ENCODE results near the gene MBD4. TPM values are rescaled to one million over a fixed set of nuclear protein-coding genes. Genes with fewer than 3 reads are reported as not detected.
"Not testable (repeated sequence)": the region's sequence is repeated elsewhere in the genome, so short reads cannot be mapped to it uniquely, and the experiment has no call there.

Gene MBD4
- total RNA-seq, 1 donor from 2014 or later, result 15.9 TPM

DNA sequence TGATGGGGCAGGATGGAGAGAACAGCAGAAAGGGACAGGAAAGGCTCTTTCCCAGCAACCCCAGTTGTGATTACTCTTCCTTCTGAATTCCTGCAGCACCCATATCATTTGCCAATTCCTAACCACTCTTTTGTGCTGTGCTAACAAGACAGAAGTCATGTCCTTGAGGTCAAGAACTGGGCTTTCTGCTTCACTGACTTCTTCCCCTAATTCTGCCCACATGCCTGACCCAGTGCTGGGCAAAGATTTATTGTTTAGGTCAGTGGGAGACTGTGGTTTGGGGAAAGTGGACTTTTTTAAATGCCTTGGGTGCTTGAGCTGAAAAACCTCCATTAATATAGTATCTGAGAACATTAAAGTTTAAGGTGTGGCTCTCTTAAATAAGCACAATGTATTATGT lies 7.1 kb downstream of the MBD4 start:
- no peak for DNase-seq (ENCODE audit: low read depth)

DNA sequence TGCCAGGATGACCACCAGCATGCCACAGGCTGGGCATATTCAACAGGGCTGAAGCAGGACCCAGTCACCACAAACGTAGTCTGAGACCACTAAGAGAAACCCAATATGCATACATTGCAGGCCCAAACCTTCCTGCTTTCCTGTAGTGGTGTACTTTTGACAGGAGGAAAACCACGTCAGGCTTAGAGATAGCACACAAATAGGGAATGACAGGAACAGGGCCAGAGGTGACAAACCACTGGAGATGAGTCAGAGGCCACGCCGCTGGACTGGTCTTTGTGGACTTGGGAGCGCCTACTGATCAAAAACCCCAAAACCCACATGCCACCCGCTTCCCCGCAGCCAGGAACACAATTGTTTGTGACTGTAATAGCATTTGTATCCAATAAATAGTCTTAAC lies 7.7 kb downstream of the MBD4 start:
- peak; percentile 99 for DNase-seq (ENCODE audit: low read depth)

- no peak for DNase-seq (ENCODE audit: low read depth)
Measured at GRCh38 chr3:129429602-129430001, 10.1 kb downstream of the MBD4 start.

DNA sequence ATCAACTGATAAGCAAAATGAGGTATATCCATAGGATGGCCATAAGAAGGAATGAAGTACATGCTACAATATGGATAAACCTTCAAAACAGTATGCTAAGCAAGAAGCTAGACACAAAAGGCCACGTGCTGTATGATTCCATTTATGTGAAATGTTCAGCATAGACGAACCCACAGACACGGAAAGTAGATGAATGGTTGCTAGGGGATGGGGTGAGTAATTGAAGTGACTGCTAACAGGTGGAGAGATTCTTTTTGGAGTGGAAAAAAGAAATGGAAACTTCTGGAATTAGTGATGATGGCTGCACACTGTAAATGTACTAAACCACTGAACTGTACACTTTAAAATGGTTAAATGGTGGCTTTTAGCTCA lies 10.7 kb downstream of the MBD4 start:
- peak; percentile 60 for DNase-seq (ENCODE audit: low read depth)

- DNase-seq (ENCODE audit: low read depth), result peak; percentile 92
Measured at GRCh38 chr3:129428376-129429079, 11.2 kb downstream of the MBD4 start, which contains the start of gene EFCAB12. EFCAB12 (minus strand) TSS chr3:129428636; CDS start chr3:129428488, 148 bp downstream.

- DNase-seq (ENCODE audit: low read depth), result no peak
Measured at GRCh38 chr3:129428007-129428375, 11.8 kb downstream of the MBD4 start.

DNA sequence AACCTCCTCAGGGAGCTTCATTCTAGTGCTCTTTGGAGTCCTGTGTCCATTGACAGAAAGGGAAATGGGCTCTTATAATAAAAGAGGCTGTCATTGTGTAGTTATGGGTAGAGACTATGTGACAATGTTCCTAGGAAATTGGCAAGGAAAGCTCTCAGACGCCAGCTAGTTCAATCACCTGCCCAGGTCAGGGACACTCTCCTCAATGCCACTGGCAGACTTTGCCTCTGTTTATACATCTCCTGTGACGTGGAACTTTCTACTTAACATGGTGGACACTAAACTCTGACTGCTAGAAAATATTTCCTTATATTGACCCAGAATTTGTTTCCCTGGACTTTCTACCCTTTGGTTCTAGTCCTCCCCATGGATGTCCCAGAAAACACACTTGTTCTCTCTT lies 14.1 kb downstream of the MBD4 start:
- DNase-seq (ENCODE audit: low read depth), result no peak

- no peak for DNase-seq (ENCODE audit: low read depth)
Measured at GRCh38 chr3:129425213-129425612, 14.5 kb downstream of the MBD4 start.

- no peak for DNase-seq (ENCODE audit: low read depth)
Measured at GRCh38 chr3:129424185-129424841, 15.4 kb downstream of the MBD4 start.

DNA sequence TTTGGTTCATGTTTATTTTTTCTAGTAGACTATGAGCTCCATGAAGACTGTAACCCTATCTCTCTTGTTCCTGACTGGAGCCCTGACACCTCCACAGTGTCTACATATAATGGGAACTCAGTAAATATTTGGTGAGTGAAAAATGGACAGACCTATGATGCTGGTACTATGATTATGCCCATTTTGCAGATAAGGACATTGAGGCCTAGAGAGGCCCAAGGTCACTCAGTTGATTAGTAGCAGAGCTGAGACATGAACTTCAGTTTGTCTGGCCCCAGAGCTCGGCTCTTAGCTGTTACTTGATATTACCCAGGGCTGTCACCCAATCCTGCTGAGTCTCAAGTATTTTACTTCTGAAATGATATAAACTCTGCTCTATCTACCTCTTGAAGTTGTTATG lies 16.9 kb downstream of the MBD4 start:
- no peak for DNase-seq (ENCODE audit: low read depth)

DNA sequence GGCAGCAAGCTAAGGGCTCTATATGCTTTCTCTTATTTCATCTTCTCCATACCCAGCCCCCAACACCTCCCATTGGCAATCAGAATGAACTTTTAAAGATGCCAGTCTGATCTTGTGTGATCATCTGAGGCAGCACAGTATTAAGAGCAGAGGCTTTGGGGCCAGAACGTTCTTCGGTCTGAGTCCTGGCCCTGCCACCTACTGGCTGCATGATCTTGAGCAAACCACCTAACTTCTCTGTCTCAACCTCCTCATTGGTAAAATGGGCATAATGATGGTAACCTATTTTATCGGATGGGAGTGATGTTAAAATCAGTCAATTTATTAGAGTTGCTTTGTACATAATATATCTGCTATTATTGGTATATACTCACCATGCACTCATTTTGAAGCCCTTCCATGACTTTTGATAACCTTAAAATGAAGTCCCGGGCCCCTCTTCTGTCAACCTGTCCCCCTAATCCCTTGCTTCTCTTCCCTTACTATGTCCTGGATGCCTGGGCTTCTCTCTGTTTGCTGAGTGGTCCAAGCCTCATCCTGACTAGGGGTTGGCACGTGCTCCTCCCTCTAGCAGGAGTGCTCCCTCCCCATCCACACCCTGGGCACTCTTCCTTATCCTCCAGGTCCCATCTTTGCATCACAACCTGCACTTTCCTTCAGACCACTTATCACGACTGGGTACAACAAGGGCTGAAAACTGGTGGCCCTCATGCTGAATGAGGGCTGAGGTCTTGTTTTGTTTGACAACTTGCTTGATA lies 17.6 kb downstream of the MBD4 start:
- no peak for DNase-seq (ENCODE audit: low read depth)

DNA sequence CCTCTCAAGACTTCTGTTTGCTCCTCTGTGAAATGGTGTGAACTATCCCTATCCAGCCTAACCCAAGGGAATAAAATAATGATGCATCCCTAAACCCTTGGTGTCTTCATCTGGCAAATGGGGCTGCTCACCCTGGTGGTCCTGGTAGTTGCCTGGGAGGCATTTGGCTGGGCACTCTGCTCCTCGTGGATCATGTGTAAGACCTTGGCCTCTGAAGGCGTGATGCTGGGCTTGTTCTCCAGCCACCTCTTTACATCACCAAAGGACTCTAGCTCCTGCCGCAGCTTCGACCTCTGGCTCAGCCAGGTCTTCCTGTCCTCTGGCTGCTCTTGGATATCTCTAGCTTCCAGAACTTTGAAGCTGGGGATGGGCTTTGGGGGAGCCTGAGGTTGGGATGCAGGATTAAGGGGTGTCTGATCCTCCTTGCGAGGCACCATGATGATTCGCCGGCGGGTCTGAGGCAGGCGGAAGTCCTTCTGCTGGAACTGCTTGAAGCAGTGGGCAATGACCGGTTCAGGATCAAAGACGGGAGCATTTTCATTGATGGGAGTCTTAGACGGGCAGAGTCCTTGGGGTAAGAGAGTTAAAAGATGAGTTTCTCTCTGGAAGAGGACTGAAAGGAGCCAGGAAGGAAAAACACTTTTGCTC lies 18.4 kb downstream of the MBD4 start:
- no peak for DNase-seq (ENCODE audit: low read depth)

DNA sequence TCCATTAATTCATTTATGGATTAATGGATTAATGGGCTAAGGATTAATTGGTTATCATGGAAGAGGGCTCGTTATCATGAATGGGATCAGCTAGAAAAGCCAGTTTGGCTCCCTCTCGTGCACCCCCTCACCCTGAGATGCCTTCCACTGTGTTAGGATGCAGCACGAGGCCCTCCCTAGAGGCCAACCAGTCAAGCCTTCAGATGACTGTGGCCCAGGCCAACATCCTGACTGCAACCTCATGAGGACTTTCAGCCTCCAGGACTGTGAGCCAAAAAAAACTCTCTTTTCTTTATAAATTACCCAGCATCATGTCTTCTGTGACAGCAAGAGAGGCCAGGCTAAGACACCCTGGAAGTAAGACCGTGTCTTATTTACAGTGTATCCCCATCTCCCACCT lies 20.3 kb downstream of the MBD4 start:
- no peak for DNase-seq (ENCODE audit: low read depth)

DNA sequence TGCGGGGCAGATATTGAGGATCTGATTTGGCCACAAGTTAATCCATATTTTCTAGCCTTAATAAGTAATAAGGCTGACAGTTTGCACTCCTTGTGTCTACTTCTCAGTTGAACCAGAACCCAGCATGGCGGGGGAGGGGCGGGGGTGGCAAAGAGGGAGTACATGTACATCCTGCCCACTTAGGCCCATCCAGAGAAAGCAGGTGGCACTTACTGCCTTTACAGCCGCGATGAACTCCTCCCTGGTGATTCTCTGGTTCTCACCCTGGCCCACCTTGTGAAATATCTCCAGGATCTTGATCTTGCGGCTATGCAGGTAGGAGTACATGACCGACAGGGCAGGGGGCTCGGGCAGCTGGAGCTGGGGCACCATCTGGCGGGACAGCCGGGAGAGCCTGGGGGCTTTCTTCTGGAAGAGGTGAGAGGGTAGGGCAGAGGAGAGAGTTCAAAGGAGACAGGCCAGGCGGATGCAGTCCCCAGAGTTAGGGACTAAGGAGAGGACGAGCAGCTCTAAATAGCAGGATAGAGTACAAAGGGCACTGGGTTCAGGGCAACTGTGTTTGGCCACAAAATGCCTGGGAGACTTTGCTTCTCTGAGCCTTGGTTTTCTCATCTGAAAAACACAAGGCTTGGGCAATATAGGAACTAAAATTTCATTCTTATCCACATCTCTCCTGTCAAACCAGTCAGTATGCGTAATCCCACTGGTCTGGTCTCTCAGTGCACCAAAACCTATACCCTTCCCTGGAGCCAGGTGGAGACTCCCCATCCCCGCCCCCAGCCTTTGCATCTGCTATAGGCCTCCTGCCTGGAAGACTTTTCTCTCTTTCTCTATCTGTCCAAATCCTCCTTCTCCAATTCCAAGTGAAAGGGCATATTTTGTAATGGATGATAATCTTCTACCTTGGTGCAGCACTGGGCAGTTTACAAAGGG lies 21.4 kb downstream of the MBD4 start:
- DNase-seq (ENCODE audit: low read depth), result no peak

- DNase-seq (ENCODE audit: low read depth), result no peak
Measured at GRCh38 chr3:129417326-129417725, 22.4 kb downstream of the MBD4 start.

DNA sequence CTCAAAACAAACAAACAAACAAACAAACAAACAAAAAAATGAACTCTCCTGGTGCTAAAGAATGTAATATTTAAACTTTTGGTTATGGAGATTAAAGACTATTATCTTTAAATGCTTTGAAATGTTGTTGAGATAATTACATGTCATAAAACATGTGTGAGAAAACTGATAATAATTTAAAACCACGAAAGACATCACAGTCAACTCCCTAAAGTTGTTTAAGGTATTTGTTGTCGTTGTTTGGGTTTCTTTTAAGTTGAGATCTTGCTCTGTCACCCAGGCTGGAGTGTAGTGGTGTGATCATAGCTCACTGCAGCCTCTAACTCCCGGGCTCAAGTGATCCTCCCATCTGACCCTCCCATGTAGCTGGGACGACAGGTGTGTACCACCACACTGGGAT lies 23.3 kb downstream of the MBD4 start:
- DNase-seq (ENCODE audit: low read depth), result no peak

DNA sequence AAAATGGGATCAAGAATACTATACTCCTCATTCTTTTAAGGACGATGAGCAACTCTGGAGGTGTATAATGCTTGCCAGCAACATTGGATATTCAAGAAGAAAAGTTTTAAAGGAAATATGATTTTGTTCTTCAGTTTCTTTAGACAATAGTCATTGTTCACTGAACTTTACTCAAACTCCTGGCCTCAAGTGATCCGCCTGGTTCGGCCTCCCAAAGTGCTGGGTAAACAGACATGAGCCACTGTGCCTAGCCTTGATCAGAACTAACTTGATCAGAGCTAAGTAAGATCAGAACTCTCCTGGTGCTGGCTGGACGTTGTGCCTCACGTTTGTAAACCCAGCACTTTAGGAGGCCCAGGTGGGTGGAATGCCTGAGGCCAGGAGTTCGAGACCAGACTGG lies 23.9 kb downstream of the MBD4 start:
- no peak for DNase-seq (ENCODE audit: low read depth)

GRCh38 chr3:129415378-129415777 lies 24.4 kb downstream of the MBD4 start:
- DNase-seq (ENCODE audit: low read depth), result no peak

GRCh38 chr3:129413687-129414506 lies 25.9 kb downstream of the MBD4 start:
- peak; percentile 48 for DNase-seq (ENCODE audit: low read depth)

GRCh38 chr3:129413238-129413637 lies 26.5 kb downstream of the MBD4 start:
- DNase-seq (ENCODE audit: low read depth), result not testable (repeated sequence)
